B cell (primary cell): ENCODE data around the gene PPP3CA. TPM values are rescaled to one million over a fixed set of nuclear protein-coding genes. Genes with fewer than 3 reads are reported as not detected.

Experiments used
- ATAC-seq: fragments of 200-7000 bp; cut with Tn5 transposase; one replicate; pipeline ENCODE4 v1.10.0; 2021; ENCODE audit warnings: low read depth, mild to moderate bottlenecking, moderate number of reproducible peaks, moderate library complexity
- CTCF ChIA-PET: fragments of 350-600 bp; sonication (Branson Sonifier 250); formaldehyde crosslinking; loops from one replicate; lab custom pipeline; 2021; ENCODE audit warnings: antibody characterized with exemption, inconsistent platforms; lab: Charles Lee
- POLR2A ChIA-PET: fragments of 350-600 bp; sonication (Branson Sonifier 250); formaldehyde crosslinking; loops from one replicate; lab custom pipeline; 2021; ENCODE audit warnings: antibody characterized with exemption; lab: Charles Lee
- DNase-seq: peaks from one replicate; pipeline ENCODE4 v3.0.0; 2013
- H2AFZ ChIP-seq: 2 replicates; pipeline ENCODE4 v1.6.1; 2012; ENCODE audit warnings: mild to moderate bottlenecking, low read depth, low read length; ENCODE audit not compliant: insufficient read depth, poor library complexity, severe bottlenecking
- H3K27ac ChIP-seq, 2 donors: 1 replicate in 1 of 2; 2 replicates in 1 of 2; pipeline ENCODE4 v1.5.1; 2012 to 2013; ENCODE audit warnings: low read length in 2 of 2, mild to moderate bottlenecking in 2 of 2, moderate library complexity in 1 of 2
- H3K27me3 ChIP-seq, 4 experiments: fragments of 200-600 bp in 1 of 4; sonication (generic) in 1 of 4; replicated peaks in 1 of 4; 1 replicate in 2 of 4; 2 replicates in 2 of 4; pipeline versions ENCODE4 v1.6.1 to v1.7.0; 2013 to 2016; ENCODE audit warnings: low read length in 3 of 4, mild to moderate bottlenecking in 2 of 4, mixed read lengths in 1 of 4, moderate library complexity in 1 of 4; ENCODE audit not compliant: insufficient read depth in 4 of 4, control insufficient read depth in 3 of 4; ENCODE audit errors: control extremely low read depth in 1 of 4
- H3K36me3 ChIP-seq, 2 experiments: replicated peaks in 1 of 2; 1 replicate in 1 of 2; 2 replicates in 1 of 2; pipeline versions ENCODE4 v1.6.1 to v1.7.1; 2013; ENCODE audit warnings: low read length in 1 of 2; ENCODE audit not compliant: insufficient read depth in 2 of 2, control insufficient read depth in 1 of 2; ENCODE audit errors: control extremely low read depth in 1 of 2, extremely low read depth in 1 of 2
- H3K4me1 ChIP-seq, 2 donors: fragments of 200-600 bp in 1 of 2; sonication (generic) in 1 of 2; 1 replicate in 1 of 2; 2 replicates in 1 of 2; pipeline versions ENCODE4 v1.5.1 to v1.6.1; 2013 to 2017; ENCODE audit warnings: low read length in 2 of 2; ENCODE audit not compliant: control insufficient read depth in 2 of 2, insufficient read depth in 2 of 2
- H3K4me2 ChIP-seq: replicated peaks from 2 replicates; pipeline ENCODE3; 2012; ENCODE audit warnings: mild to moderate bottlenecking, low read depth, low read length; ENCODE audit not compliant: poor library complexity, severe bottlenecking
- H3K4me3 ChIP-seq, 5 experiments: fragments of 200-600 bp in 1 of 5; sonication (generic) in 1 of 5; 1 replicate in 3 of 5; 2 replicates in 2 of 5; pipeline versions ENCODE4 v1.5.1 to v1.7.0; 2011 to 2016; ENCODE audit warnings: low read length in 4 of 5, mild to moderate bottlenecking in 4 of 5, low read depth in 2 of 5, control low read depth in 1 of 5, moderate library complexity in 1 of 5; ENCODE audit not compliant: insufficient read depth in 1 of 5; ENCODE audit errors: control extremely low read depth in 1 of 5, extremely low read depth in 1 of 5
- H3K79me2 ChIP-seq: fragments of 200-600 bp; sonication (generic); one replicate; pipeline ENCODE4 v1.6.0; 2016; ENCODE audit warnings: low read length; ENCODE audit not compliant: control insufficient read depth, insufficient read depth
- H3K9ac ChIP-seq: fragments of 200-600 bp; sonication (generic); 2 replicates; pipeline ENCODE4 v1.6.1; 2017; ENCODE audit warnings: mild to moderate bottlenecking, low read length, moderate library complexity
- H3K9me3 ChIP-seq, 3 donors: one replicate each; pipeline versions ENCODE4 v1.6.1 to v1.7.1; 2013; ENCODE audit warnings: low read length in 2 of 3; ENCODE audit not compliant: control insufficient read depth in 2 of 3, insufficient read depth in 1 of 3; ENCODE audit errors: control extremely low read depth in 1 of 3
- H4K20me1 ChIP-seq: 2 replicates; pipeline ENCODE4 v1.6.0; 2012; ENCODE audit warnings: mild to moderate bottlenecking, low read length; ENCODE audit not compliant: insufficient read depth, control insufficient read depth, poor library complexity, severe bottlenecking
- H3K27ac Mint-ChIP-seq: one replicate; pipeline ENCODE4 v1.8.0; 2021; ENCODE audit warnings: mixed read lengths
- H3K27me3 Mint-ChIP-seq: one replicate; pipeline ENCODE4 v1.8.0; 2021; ENCODE audit warnings: mixed read lengths
- H3K4me1 Mint-ChIP-seq: one replicate; pipeline ENCODE4 v1.8.0; 2021; ENCODE audit warnings: mixed read lengths
- H3K4me3 Mint-ChIP-seq: one replicate; pipeline ENCODE4 v1.8.0; 2021; ENCODE audit warnings: mixed read lengths
- H3K9me3 Mint-ChIP-seq: one replicate; pipeline ENCODE4 v1.8.0; 2022; ENCODE audit warnings: mixed read lengths; ENCODE audit not compliant: insufficient read depth
- CTCF ChIP-seq: fragments of 200-600 bp; IDR thresholded peaks from one replicate; pipeline ENCODE4 v1.8.0; 2022; ENCODE audit warnings: antibody characterized with exemption, mild to moderate bottlenecking
- EZH2 ChIP-seq: IDR thresholded peaks from 2 replicates; pipeline ENCODE4 v1.6.1; 2012; ENCODE audit warnings: borderline replicate concordance, low read depth, mild to moderate bottlenecking, moderate library complexity, low read length; ENCODE audit not compliant: insufficient read depth, poor library complexity, severe bottlenecking
- WGBS: methylation state at CpG from one replicate; pipeline ENCODE4 v1.1.5; 2013; ENCODE audit warnings: missing lambda C conversion rate; ENCODE audit not compliant: insufficient coverage; 5-methylcytosine and 5-hydroxymethylcytosine counted together
- intact Hi-C: fragments of 100-400 bp; cut with micrococcal nuclease; formaldehyde crosslinking; loops from one replicate; pipeline ENCODE4 v1.10.0; 2022
- polyA plus RNA-seq: library from polyadenylated mRNA; depleted of rRNA; stranded (reverse); fragments of >200 nt; gene quantifications from 2 replicates; pipeline ENCODE4 v1.2.3, GENCODE V29; 2012
- total RNA-seq, 2 donors: library from RNA; stranded (reverse); fragments of 120-200 nt in 1 of 2; gene quantifications; 1 replicate in 1 of 2; 2 replicates in 1 of 2; pipeline versions ENCODE4 v1.2.3 to v1.2.4, GENCODE V29; 2013 to 2022

Gene PPP3CA
- total and polyA plus RNA-seq, 2 donors (not counting 1 experiment from before 2014, with no cell fraction given), result 14.3 to 85.1 TPM

GRCh38 chr4:101158134-101158482, 189.2 kb downstream of the PPP3CA start:
- H3K27ac ChIP-seq, result no peak overlapping the region
- no peak overlapping the region for H3K4me3 ChIP-seq
- CTCF ChIA-PET, result interaction anchor here (0.6 kb wide), 1 partner anchor 1047 kb away, joined by 3 read pairs; no protein-coding TSS in a partner anchor
- DNase-seq, result no peak
- peaks cover 4% of the 10 kb centered on the region in 2 experiments for H3K36me3 ChIP-seq
- peaks cover 16% of the 10 kb centered on the region for H4K20me1 ChIP-seq
- Mint-ChIP-seq H3K4me3 (no peak overlapping the region), H3K27me3 (no peaks in the 10 kb centered on the region), H3K27ac (peak overlapping the region; percentile 29), H3K9me3 (peaks cover 2% of the 10 kb centered on the region), H3K4me1 (peaks cover 65% of the 10 kb centered on the region)
- intact Hi-C loops, result no loop called here
- WGBS, result 100% methylated on average over 1 of the region's 3 CpGs
- H3K79me2 ChIP-seq, result peaks cover 48% of the 10 kb centered on the region
- H2AFZ ChIP-seq, result no peak overlapping the region
- H3K4me1 ChIP-seq, result peaks cover 23 to 30% of the 10 kb centered on the region in 2 donors
- H3K9ac ChIP-seq, result no peak overlapping the region
- TF ChIP-seq CTCF, result no peak
- TF ChIP-seq EZH2, result no peak
- H3K4me2 ChIP-seq, result no peak overlapping the region
- H3K27me3 ChIP-seq, result no peaks in the 10 kb centered on the region
- POLR2A ChIA-PET, result no interaction called here
- no peaks in the 10 kb centered on the region for H3K9me3 ChIP-seq
- no peak for ATAC-seq

GRCh38 chr4:101157415-101158133, 189.8 kb downstream of the PPP3CA start:
- H3K79me2 ChIP-seq, result peaks cover 49% of the 10 kb centered on the region
- Mint-ChIP-seq H3K4me3 (no peak overlapping the region), H3K4me1 (peaks cover 65% of the 10 kb centered on the region), H3K27ac (peak overlapping the region; percentile 0), H3K27me3 (no peaks in the 10 kb centered on the region), H3K9me3 (peaks cover 2% of the 10 kb centered on the region)
- no peak for DNase-seq
- peaks cover 4% of the 10 kb centered on the region in 2 experiments for H3K36me3 ChIP-seq
- TF ChIP-seq EZH2 (no peak), CTCF (no peak)
- H2AFZ ChIP-seq, result no peak overlapping the region
- H3K4me1 ChIP-seq, result peaks cover 21 to 30% of the 10 kb centered on the region in 2 donors
- ChIA-PET CTCF (interaction anchor here (0.6 kb wide), 1 partner anchor 1046 kb away, joined by 3 read pairs; no protein-coding TSS in a partner anchor), POLR2A (no interaction called here)
- H3K27ac ChIP-seq, result peak overlapping the region in 1 of 2 donors; percentile 16
- H3K4me3 ChIP-seq, result no peak overlapping the region
- 95% methylated on average over 2 of the region's 5 CpGs for WGBS
- ATAC-seq, result no peak
- H3K27me3 ChIP-seq, result no peaks in the 10 kb centered on the region
- intact Hi-C loops, result no loop called here
- H3K9me3 ChIP-seq, result no peaks in the 10 kb centered on the region
- H4K20me1 ChIP-seq, result peaks cover 10% of the 10 kb centered on the region
- no peak overlapping the region for H3K4me2 ChIP-seq
- H3K9ac ChIP-seq, result no peak overlapping the region
